GM19023 (cell line): ENCODE measurements around the gene DNASE1L1.

Experiments
- ATAC-seq: cut with Tn5 transposase; IDR thresholded peaks from one replicate; pipeline ENCODE4 v1.9.1; 2021; ENCODE audit warnings: mild to moderate bottlenecking, moderate library complexity; ENCODE audit not compliant: unreplicated experiment

Gene DNASE1L1, protein sequence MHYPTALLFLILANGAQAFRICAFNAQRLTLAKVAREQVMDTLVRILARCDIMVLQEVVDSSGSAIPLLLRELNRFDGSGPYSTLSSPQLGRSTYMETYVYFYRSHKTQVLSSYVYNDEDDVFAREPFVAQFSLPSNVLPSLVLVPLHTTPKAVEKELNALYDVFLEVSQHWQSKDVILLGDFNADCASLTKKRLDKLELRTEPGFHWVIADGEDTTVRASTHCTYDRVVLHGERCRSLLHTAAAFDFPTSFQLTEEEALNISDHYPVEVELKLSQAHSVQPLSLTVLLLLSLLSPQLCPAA

GRCh38 chrX:154409222-154409871 lies at the start of gene DNASE1L1:
DNASE1L1 (minus strand) TSS chrX:154409254; CDS start chrX:154405568, 3,686 bp downstream.
- no peak for ATAC-seq

- ATAC-seq: peak; percentile 68
Measured at GRCh38 chrX:154458116-154458953, 49.3 kb upstream of the DNASE1L1 start, which contains the start of gene PLXNA3. PLXNA3 (plus strand) TSS chrX:154458281; CDS start chrX:154460184, 1,903 bp downstream.

DNA sequence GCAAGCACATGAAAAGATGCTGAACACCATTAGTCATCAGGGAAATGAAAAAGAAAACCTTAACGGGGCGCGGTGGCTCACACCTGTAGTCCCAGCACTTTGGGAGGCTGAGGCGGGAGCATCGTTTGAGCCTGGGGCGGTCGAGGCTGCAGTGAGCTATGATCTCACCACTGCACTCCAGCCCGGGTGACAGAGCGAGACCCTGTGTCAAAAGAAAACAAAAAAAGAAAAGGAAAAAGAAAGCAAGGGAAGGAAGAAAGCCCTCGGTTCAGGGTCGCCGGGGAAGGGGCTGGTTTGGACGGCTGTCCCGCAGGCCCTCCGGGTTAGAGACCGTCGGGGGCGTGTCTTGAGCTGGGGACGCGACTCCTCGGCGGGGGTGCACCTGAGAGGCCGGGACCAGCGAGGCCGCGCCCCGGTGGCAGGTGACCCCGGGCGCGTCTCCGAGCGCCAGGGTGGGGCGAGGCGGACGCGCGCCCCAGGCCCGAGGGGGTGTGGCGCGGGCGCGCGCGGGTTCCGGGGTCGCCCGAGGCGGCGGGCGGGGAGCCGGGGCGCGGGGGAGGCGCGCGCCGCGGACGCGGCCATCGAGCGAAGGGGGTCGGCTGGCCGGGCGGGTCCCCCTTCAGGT lies 48.5 kb upstream of the DNASE1L1 start:
- peak; percentile 56 for ATAC-seq

DNA sequence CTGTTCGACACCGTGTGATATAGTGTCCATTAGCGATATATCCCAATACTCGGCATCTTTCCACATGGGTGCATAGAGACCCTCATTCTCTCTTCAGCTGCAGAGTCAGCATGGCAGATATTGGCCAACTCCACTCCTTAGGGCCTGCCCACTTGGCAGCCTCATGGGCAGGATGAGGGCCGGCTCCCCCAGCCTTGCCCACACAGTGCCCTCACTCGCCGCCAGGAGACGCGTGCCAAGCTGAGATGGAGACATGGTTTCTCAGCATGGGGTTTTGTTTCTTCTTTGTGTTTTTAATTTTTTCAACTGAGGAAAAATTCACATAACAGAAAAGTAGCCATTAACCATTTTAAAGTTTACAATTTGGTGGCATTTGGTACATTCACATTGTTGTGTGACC lies 43.8 kb upstream of the DNASE1L1 start:
- no peak for ATAC-seq

GRCh38 chrX:154450312-154450711 lies 41.3 kb upstream of the DNASE1L1 start:
- no peak for ATAC-seq

DNA sequence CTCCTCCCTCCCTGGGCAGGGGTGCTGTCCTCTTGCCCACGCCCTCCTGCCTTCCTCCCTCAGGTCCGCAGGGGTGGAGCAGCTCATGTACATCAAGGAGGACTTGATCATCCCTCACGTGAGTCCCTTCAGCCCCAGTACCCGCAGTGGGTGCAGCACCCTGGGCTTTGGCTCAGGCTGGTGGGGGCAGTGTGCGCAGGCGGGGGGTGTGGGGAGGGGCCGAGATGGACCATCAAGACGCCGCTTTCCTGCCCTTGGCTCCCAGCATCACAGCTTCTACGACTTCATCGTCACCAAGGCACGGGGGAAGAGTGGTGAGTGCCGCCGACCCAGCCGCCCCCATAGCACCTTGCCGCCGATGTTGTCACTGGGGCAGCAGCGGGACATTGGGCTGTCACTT lies 40.6 kb upstream of the DNASE1L1 start:
- ATAC-seq: no peak

DNA sequence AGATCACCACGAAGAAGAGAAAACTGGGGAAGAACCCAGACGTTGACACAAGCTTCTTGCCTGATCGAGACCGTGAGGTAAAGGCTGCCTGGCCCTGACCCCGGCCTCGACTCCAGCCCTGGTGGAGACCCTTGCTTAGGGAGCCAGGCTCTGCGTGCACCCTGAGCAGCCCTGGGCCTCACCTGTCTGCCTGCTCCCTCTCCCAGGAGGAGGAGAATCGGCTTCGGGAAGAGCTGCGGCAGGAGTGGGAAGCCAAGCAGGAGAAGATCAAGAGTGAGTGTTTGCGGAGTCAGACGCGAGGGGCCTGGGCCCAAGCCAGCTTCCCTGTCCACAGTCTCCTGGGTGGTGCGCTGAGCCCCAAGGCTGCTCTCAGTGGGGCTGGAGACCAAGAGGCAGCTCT lies 39.4 kb upstream of the DNASE1L1 start:
- ATAC-seq: no peak

DNA sequence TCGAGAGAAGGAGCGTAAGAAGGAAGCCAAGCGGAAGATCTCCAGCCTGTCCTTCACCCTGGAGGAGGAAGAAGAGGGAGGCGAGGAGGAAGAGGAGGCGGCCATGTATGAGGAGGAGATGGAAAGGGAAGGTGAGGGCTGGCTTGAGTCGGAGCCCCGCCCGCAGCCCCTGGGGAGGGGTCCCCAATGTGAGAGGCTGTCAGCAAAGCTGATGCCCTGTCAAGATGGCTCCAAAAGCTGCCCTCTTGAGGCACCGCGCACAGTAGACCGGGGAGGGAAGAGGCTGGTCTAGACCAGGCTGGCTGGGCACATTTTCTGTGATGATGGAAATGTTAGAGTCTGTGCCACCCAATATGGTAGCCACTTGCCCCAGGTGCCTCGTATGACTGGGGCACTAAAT lies 37.4 kb upstream of the DNASE1L1 start:
- ATAC-seq: no peak

- ATAC-seq: no peak
Measured at GRCh38 chrX:154445776-154446175, 36.7 kb upstream of the DNASE1L1 start.

DNA sequence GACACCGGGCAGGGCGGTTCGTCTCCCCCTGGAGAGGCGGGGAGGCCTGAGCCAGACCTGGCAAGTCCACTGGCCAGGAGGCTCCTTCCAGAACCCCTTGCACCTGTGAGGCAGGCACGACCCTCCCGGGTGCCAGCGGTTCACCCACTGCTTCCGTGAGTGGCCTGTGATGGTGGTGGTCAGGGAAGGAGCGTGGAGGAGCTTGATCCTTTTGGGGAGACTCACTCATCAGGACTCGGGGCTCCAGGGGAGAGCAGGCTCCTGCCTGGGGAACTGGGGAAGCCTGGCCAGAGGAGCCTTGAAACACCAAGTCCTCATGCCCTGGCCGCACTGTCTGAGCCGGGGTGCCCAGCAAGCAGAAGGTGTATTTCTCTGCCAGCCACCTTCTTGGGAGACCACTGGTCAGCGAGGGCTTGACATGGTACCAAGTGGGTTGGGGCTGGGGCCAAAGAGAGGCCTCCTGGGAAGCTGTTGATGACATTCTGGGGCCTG lies 35.7 kb upstream of the DNASE1L1 start:
- ATAC-seq: no peak

DNA sequence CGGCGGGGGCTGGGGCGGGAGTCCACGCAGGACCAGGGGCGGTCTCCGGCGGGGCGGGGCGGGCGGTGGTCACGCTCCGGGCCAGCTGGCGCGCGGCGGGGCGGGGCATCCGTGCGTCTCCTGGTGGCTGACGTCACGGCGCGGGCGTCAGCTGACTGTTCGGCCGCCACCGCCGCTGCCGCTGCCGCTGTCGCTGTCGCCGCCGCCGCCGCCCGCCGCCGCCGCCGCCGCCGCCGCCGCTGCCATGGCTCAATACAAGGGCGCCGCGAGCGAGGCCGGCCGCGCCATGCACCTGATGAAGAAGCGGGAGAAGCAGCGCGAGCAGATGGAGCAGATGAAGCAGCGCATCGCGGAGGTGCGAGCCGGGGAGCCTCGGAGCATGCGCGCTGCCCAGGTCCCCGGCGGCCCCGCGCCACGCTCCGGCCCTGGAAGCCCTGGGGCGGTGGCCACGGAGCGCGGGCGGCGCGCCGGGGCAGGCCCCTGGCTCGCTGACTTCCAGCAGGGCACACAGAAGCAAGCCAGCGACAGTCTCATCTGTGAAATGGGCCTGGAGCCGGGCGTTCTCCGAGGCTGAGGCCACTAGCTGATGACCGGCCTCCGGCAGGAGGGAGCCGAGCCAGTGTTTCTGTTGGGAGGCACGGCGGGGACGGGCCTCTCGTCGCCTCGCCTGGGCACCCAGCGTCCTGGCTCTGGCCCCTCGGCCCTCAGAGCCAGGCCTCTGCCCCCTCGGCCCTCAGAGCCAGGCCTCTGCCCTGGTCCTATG lies 35.1 kb upstream of the DNASE1L1 start, which contains the start of gene FAM50A:
Gene FAM50A (plus strand): TSS at position 150 of the 763 bp plus-strand sequence. CDS start 95 bp downstream, at position 245.
- ATAC-seq: peak; percentile 79

DNA sequence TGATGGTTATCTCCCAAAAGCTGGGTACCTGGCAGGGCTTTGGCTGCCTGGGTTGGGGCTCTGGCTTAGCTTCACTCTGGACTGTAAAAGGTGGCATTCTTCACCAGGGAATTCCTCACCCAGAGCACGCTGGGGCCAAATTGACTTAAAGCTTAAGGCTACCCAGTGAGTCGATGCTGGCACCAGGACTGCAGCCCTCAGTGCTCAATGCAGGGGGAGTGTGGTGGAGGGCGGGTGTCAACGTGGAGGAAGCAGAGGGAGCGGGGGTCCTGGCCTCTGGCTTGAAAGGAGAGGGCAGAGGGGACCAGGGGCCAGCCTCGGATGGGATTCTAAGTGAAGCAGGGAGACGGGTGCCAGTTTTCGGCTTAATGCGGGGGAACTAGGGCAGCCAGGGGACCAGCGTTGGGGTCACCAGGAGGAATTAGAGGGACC lies 34.4 kb upstream of the DNASE1L1 start:
- peak; percentile 13 for ATAC-seq

DNA sequence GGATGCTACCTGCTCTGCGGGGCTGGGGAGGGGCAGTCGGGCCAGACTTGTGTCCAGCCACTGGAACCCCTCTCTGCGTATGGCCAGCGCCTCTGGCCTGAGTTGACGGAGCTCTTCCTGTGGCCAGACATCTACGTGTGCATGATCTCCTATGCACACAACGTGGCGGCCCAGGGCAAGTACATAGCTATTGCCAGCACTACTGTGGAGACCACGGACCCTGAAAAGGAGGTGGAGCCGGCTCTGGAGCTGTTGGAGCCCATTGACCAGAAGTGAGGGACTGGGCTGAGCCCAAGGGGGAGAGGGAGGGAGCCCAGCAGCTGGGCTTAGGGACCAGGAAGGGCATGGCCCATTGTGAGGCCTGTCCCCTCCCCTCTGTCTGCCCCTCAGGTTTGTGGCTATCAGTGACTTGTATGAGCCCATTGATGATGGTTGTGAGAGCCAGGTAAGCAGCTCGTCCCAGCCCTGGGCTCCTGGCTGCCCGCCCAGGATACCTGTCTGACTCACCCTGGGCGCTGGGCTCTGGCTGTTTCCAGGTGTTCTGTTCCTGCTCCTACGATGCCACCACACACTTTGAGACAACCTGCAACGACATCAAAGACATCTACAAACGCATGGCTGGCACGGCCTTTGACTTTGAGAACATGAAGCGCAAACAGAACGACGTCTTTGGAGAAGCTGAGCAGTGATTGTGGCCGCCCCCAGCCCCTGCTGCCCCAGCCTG lies 33.1 kb upstream of the DNASE1L1 start:
- ATAC-seq: no peak

- ATAC-seq: no peak
Measured at GRCh38 chrX:154441564-154441963, 32.5 kb upstream of the DNASE1L1 start.

DNA sequence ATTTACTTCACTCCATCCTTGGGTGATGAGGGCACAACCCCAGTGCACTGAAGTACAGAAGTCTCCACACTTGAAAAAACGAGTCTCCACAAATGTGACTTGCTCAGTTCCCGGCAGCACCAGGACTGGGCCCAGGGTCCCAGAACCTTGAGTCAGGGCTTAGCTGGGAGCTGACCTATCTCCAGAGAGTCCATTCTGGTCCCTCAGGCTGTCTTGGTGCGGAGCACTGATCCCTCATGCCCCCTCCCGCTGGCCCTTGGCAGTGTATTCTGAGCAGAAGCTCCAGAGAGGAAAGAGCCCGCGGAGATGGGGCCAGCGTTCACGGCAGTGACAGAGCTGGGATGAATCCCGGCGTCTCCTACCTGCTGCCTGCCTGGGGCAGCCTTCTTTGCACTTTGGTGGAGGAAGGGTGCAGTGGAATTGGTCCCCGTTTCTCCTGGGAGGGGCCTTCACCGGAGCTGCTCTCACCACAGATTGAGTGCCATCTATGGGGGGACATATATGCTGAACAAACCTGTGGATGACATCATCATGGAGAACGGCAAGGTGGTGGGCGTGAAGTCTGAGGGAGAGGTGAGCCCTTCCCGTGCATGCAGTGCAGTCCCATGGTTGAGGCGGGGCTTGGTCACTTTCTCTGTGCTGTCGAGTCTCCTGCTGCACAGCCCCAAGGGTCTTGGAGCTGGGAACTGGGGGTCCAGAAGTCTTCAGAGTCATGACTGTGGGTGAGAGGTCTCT lies 31.7 kb upstream of the DNASE1L1 start:
- no peak for ATAC-seq

DNA sequence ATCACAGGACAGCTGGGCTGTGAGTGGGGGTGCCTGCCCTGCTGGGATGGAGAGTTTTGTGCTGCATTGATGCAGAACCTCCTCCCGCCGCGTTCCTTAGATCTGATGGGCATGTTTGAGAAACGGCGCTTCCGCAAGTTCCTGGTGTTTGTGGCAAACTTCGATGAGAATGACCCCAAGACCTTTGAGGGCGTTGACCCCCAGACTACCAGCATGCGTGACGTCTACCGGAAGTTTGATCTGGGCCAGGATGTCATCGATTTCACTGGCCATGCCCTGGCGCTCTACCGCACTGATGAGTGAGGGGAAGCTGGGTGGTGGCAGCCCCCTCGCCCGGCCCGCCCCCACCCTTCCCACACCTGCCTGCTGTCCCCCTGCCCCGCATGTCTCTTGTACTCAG lies 30.8 kb upstream of the DNASE1L1 start:
- no peak for ATAC-seq

- no peak for ATAC-seq
Measured at GRCh38 chrX:154437971-154438893, 29.2 kb upstream of the DNASE1L1 start.
